WERI-Rb-1 (cell line): ENCODE measurements around the gene TNNI2.

ENCODE experiments used
- DNase-seq: peaks from one replicate; pipeline ENCODE4 v3.0.0-alpha.2; 2020
- H3K27ac ChIP-seq: fragments of 250-450 bp; sonication (Bioruptor Pico); 2 replicates; pipeline ENCODE4 v1.5.1; 2020; ENCODE audit warnings: mild to moderate bottlenecking, moderate library complexity
- H3K27me3 ChIP-seq: fragments of 250-450 bp; sonication (Bioruptor Pico); 2 replicates; pipeline ENCODE4 v1.5.1; 2021; ENCODE audit warnings: mild to moderate bottlenecking, low read depth, moderate library complexity; ENCODE audit not compliant: insufficient read depth, severe bottlenecking
- H3K36me3 ChIP-seq: fragments of 250-450 bp; sonication (Bioruptor Pico); 2 replicates; pipeline ENCODE4 v1.5.1; 2020; ENCODE audit warnings: mild to moderate bottlenecking, moderate library complexity
- H3K4me3 ChIP-seq: 2 replicates; pipeline ENCODE4 v1.5.1; 2011; ENCODE audit warnings: low read depth, mild to moderate bottlenecking, control low read depth, low read length
- H3K9me3 ChIP-seq: fragments of 250-450 bp; sonication (Bioruptor Pico); 2 replicates; pipeline ENCODE4 v1.5.1; 2021; ENCODE audit warnings: mild to moderate bottlenecking, moderate library complexity; ENCODE audit not compliant: severe bottlenecking
- TF ChIP-seq, protein P1 (sequence below): IDR thresholded peaks from 2 replicates; pipeline ENCODE4 v1.5.1; 2011; ENCODE audit warnings: low read depth, mild to moderate bottlenecking, control low read depth, inconsistent platforms, low read length

TNNI2 gene

DNA sequence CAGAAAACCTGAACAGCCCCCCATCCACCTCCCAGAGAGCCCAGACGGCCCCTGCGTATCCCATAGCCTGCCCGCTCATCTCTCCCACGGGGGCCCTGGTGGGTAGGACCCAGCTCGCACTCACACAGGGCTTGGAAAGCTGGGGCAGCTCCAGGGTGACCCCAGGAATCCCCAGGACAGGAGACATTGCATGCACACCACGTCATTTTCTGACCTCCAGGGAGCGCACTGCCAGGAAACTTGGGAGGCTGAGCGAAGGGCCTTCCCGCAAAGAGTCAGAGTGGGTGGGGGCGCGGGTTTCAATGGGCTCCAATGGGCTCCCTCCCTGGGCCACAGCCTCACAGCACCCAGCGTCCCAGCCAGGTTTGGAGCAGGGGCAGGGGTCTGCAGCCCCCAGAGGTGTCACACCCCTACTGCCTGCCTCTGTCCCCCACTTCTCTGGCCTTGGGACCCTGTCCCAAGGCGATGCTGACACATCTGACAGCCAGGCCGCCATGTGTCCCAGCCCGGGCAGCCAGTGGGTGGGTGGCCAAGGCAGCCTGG is 12.2 kb upstream of the TNNI2 start:
- TF ChIP-seq, protein P1, sequence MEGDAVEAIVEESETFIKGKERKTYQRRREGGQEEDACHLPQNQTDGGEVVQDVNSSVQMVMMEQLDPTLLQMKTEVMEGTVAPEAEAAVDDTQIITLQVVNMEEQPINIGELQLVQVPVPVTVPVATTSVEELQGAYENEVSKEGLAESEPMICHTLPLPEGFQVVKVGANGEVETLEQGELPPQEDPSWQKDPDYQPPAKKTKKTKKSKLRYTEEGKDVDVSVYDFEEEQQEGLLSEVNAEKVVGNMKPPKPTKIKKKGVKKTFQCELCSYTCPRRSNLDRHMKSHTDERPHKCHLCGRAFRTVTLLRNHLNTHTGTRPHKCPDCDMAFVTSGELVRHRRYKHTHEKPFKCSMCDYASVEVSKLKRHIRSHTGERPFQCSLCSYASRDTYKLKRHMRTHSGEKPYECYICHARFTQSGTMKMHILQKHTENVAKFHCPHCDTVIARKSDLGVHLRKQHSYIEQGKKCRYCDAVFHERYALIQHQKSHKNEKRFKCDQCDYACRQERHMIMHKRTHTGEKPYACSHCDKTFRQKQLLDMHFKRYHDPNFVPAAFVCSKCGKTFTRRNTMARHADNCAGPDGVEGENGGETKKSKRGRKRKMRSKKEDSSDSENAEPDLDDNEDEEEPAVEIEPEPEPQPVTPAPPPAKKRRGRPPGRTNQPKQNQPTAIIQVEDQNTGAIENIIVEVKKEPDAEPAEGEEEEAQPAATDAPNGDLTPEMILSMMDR, result peak; percentile 58
- Histone ChIP-seq H3K9me3 (no peaks in the 10 kb centered on the region), H3K27me3 (peaks cover 100% of the 10 kb centered on the region), H3K4me3 (no peak overlapping the region), H3K27ac (no peak overlapping the region), H3K36me3 (no peaks in the 10 kb centered on the region)
- DNase-seq, result peak; percentile 47

DNA sequence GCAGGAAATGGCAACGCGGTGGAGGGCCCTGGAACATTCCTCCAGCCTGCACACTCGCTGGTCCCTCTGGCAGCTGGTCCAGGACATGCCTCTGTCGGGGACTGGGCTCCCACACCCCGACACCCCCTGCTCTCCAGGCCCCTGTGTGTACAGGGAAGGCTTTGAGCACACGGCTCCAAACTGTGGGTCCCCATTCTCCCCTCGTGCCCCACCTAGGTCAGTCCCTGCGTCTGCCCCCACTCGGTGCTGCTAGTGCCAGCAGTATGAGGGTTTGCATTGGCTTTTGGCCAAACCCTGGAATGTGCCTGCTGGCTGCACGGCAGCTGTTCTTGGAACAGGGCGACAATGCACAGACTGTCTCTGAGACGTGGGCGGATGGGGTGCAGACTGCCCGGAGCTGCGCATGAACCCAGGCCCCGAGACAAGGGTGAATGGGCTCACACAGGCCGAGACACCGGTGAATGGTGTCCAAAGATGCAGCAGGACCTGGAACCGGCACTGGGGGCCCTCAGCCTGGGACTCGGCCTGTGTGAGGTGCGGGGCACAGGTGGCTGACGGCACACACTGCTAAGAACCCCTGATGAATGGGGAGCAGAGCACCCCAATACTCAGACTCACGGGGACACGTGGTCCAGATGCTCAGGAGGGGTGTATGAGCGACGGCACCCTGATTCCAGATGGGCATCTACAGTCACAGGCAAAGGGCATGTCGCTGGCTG is 11.5 kb upstream of the TNNI2 start:
- H3K9me3 ChIP-seq, result no peaks in the 10 kb centered on the region
- no peaks in the 10 kb centered on the region for H3K36me3 ChIP-seq
- no peak overlapping the region for H3K4me3 ChIP-seq
- DNase-seq, result no peak
- peaks cover 100% of the 10 kb centered on the region for H3K27me3 ChIP-seq
- H3K27ac ChIP-seq, result no peak overlapping the region
- TF ChIP-seq, protein P1, result no peak

DNA sequence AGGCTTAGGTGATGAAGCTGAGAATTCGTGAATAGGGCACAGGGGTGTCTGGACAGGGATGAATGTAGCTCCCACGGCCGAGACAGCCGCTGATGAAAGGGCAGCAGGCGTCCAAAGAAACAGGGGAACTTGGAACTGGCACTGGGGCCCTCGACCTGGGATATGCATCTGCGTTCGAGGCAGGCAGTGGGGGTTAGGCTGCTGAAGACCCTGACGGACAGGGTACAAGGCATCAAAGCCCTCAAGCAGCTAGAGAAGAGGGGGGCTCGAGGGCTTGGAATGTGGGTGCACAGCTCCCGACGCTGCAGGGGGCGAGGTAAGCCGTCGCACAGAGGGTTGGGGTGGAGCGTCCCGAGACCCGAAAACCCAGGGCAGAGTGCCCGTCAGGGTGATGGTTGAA is 10.8 kb upstream of the TNNI2 start:
- H3K4me3 ChIP-seq, result no peak overlapping the region
- no peaks in the 10 kb centered on the region for H3K9me3 ChIP-seq
- no peak overlapping the region for H3K27ac ChIP-seq
- DNase-seq, result no peak
- H3K36me3 ChIP-seq, result no peaks in the 10 kb centered on the region
- TF ChIP-seq, protein P1, result no peak
- H3K27me3 ChIP-seq, result peaks cover 100% of the 10 kb centered on the region

DNA sequence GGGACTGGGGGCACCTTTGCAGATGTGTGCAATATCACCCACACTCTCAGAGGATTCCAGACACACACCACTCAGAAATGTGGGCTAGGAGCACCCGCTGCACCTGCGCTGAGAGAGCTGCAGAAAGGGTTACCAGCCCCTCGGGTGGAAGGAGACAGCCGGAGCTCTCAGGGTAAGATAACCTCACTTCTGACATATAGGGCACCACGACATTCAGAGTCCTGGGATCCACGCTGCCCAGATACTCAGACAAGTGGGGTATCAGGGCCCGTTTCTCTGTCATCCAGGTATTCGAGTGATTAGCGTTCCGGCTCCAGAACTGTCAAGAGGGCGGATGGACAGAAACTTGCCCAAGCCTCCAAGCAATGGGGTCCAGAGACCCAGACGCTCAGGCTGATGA is 10.2 kb upstream of the TNNI2 start:
- H3K36me3 ChIP-seq, result no peaks in the 10 kb centered on the region
- H3K27me3 ChIP-seq, result peaks cover 100% of the 10 kb centered on the region
- no peak for DNase-seq
- H3K27ac ChIP-seq, result no peak overlapping the region
- no peaks in the 10 kb centered on the region for H3K9me3 ChIP-seq
- TF ChIP-seq, protein P1, result no peak
- no peak overlapping the region for H3K4me3 ChIP-seq

DNA sequence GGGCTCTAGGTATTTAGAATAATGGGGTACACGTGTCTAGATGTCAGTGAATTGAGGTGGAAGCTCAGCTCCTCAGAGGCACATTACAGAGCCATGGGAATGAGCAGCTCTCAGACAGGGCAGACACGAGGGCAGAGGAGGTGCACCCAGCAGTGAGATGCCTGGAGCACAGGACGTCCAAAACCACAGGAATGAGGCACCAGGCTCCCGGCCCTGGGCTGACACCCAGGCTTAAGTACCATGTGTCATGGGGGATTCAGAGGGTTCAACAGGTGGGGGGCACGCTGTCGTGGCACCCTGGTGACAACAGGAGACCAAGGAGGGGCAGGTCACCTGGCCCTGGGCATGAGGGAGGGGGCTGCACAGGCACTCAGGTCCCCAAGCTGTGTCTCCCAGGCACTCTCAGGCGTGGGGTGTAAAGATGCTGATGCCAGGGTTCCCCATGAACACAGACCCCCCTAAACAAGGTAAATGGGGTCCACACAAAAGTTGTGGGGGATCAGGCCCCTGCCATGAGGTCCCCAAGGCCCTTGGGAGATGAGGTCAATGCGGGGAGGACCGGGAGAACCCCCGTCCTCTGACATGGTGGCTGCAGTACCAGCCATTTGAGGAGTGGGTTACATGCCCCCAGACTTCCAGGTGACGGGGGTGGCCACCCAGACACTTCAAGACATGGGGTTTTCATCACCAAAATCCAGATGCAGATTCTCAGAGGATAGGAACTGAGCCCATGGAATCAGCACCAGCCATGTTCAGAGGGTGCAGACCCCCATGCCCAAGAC is 9.6 kb upstream of the TNNI2 start:
- peak; percentile 3 for DNase-seq
- Histone ChIP-seq H3K9me3 (no peaks in the 10 kb centered on the region), H3K27ac (no peak overlapping the region), H3K27me3 (peaks cover 100% of the 10 kb centered on the region), H3K36me3 (no peaks in the 10 kb centered on the region), H3K4me3 (no peak overlapping the region)
- TF ChIP-seq, protein P1, result no peak
